Keratinocyte (primary cell): ENCODE measurements around the gene SYT2.

Experiments used
- EZH2 ChIP-seq: IDR thresholded peaks from one replicate; pipeline ENCODE4 v1.6.1; 2012; ENCODE audit warnings: inconsistent platforms, mild to moderate bottlenecking, low read length, moderate library complexity
- TF ChIP-seq, protein P1 (sequence below), 3 experiments: IDR thresholded peaks in 1 of 3; conservative IDR thresholded peaks in 1 of 3; optimal IDR thresholded peaks in 1 of 3; 2 replicates in 2 of 3; 3 replicates in 1 of 3; pipeline versions ENCODE3 to v1.5.1; 2011; ENCODE audit warnings: low read length in 3 of 3, mild to moderate bottlenecking in 3 of 3, moderate library complexity in 2 of 3, control low read depth in 1 of 3, inconsistent platforms in 1 of 3; ENCODE audit not compliant: insufficient read depth in 2 of 3; ENCODE audit errors: extremely low read depth in 1 of 3

DNA sequence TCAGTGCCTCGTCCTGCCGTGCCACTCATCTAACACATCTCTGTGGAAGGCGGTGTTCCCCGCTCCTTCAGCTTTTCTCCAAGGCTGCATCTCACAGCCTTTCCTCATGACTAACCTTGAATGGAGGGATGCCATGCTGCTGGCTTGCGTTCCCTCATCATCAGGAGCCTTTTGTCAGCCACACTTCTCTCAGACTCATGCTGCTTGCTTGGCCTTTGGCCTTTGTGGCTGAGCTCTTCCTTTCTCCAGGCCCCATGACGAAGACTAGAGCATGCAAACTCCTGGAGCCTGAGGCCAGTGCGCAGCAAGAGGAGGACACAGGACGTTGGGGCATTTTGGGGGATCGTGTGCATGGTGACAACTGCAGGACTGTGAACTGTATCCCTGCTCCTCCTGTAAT is 70.8 kb downstream of the SYT2 start:
- TF ChIP-seq, protein P1, sequence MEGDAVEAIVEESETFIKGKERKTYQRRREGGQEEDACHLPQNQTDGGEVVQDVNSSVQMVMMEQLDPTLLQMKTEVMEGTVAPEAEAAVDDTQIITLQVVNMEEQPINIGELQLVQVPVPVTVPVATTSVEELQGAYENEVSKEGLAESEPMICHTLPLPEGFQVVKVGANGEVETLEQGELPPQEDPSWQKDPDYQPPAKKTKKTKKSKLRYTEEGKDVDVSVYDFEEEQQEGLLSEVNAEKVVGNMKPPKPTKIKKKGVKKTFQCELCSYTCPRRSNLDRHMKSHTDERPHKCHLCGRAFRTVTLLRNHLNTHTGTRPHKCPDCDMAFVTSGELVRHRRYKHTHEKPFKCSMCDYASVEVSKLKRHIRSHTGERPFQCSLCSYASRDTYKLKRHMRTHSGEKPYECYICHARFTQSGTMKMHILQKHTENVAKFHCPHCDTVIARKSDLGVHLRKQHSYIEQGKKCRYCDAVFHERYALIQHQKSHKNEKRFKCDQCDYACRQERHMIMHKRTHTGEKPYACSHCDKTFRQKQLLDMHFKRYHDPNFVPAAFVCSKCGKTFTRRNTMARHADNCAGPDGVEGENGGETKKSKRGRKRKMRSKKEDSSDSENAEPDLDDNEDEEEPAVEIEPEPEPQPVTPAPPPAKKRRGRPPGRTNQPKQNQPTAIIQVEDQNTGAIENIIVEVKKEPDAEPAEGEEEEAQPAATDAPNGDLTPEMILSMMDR (optimal IDR thresholded peaks at IDR 0.05 in 1 of 3, IDR thresholded peaks at IDR 0.05 in 1 of 3, conservative IDR thresholded peaks at IDR 0.05 in 1 of 3; ENCODE audit: extremely low read depth in 1 of 3, insufficient read depth in 2 of 3, low read length in 3 of 3) = no peak
- TF ChIP-seq EZH2 = no peak
